ENCODE measurements around the gene PEX10.

The PEX10 gene

DNA sequence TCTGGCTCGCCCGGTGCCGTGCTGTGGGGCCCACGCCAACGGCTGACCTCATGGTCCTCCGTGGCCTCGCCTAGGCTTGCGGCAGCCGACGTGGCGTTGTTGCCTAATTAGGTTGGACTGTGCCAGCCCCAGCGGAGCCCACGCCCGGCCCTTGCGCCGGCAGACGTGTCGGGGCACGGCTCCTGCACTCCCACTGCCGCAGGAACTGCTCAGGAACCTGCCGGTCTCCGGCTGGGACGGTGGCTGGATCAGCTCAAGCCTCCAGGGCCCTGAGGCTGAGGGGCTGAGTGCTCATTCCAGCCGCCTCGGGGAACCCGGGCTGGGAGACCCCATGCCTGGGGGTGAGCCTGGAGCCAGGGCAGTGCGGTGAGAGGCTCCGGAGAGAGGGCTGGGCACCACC lies 16.1 kb upstream of the PEX10 start:
- DNase-seq (ENCODE audit: insufficient read length, low spot score) (no peak), FAIRE-seq (no peak)
- TF ChIP-seq TAF1 (IDR thresholded peaks at IDR 0.05; ENCODE audit: low read depth, low read length) (no peak), POU2F2 (IDR thresholded peaks at IDR 0.05; ENCODE audit: low read depth, low read length) (no peak), POLR2AphosphoS5 (IDR thresholded peaks at IDR 0.05; ENCODE audit: low read depth, low read length) (no peak), PAX5 (IDR thresholded peaks at IDR 0.05; ENCODE audit: insufficient read depth, low read length, severe bottlenecking) (no peak), SPI1 (IDR thresholded peaks at IDR 0.05; ENCODE audit: low read depth, low read length) (no peak), POLR2A (IDR thresholded peaks at IDR 0.05; ENCODE audit: low read depth, low read length) (no peak)

DNA sequence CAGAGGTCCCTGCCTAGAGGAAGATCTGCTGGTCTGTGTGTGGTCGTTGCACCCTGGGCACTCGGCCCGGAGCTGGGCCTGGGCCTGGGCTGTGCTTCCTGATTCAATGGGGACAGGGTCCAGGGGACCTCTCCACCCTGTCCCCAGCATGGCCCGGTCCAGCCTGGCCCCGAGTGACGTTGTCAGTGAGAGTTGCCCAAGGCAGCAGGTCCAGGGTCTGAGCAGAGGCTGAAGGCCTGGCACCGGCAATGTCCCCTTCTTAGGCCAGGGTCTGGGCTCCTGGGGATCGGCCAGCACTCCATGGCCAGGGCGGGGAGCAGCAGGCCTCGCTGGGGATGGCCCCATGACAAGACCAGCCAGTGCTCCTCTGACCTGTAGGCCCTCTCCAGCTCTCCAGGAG lies 15.6 kb upstream of the PEX10 start:
- no peak for FAIRE-seq
- TF ChIP-seq PAX5 (IDR thresholded peaks at IDR 0.05; ENCODE audit: insufficient read depth, low read length, severe bottlenecking): no peak
- no peak for DNase-seq (ENCODE audit: insufficient read length, low spot score)

DNA sequence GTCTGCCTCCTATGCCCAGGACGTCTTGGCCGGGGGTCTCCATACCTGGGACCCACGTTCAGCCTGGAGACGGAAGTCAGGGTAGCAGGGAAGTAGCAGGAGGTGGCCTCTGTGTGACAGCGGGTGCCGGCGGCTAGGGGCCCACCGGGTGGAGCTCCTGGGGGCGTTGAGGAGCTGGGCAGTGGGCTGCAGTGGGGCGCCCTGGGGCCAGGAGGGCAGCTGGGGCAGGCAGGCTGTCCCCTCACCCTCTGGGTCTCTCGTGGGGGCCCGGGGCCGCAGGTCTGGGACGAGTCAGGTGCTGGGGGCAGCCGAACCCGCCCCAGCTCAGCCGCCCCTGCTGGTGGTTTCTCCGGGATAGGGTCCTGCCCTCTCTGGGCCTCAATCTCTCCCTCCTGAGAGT lies 14.7 kb upstream of the PEX10 start:
- TF ChIP-seq TAF1 (IDR thresholded peaks at IDR 0.05; ENCODE audit: low read depth, low read length) (no peak), POU2F2 (IDR thresholded peaks at IDR 0.05; ENCODE audit: low read depth, low read length) (no peak), POLR2AphosphoS5 (IDR thresholded peaks at IDR 0.05; ENCODE audit: low read depth, low read length) (no peak), POLR2A (IDR thresholded peaks at IDR 0.05; ENCODE audit: low read depth, low read length) (no peak), PAX5 (IDR thresholded peaks at IDR 0.05; ENCODE audit: insufficient read depth, low read length, severe bottlenecking) (no peak), SPI1 (IDR thresholded peaks at IDR 0.05; ENCODE audit: low read depth, low read length) (no peak)
- no peak for FAIRE-seq
- no peak for DNase-seq (ENCODE audit: insufficient read length, low spot score)

DNA sequence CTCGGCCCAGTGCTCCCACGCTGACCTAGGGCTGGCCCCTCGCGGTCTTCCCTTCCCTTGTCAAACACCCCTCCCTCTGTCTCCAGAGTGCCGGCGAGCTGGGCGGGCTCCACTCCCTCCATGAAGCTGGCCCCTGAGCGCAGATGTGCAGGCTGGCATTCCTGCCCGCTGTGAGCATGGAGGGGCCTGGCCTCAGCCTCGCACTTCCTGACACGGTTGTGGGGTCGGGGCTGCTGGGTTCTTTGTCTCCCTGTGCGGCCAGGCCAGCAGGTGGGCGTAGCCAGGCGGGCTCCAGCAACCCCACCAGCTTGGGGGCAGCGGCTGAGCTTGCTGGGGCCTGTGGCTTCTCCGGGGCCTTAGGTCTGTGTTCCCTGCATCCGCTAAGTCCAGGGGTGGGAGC lies 14.2 kb upstream of the PEX10 start:
- FAIRE-seq: no peak
- TF ChIP-seq POLR2A (IDR thresholded peaks at IDR 0.05; ENCODE audit: low read depth, low read length) (no peak), SPI1 (IDR thresholded peaks at IDR 0.05; ENCODE audit: low read depth, low read length) (no peak), POU2F2 (IDR thresholded peaks at IDR 0.05; ENCODE audit: low read depth, low read length) (no peak), POLR2AphosphoS5 (IDR thresholded peaks at IDR 0.05; ENCODE audit: low read depth, low read length) (no peak), TAF1 (IDR thresholded peaks at IDR 0.05; ENCODE audit: low read depth, low read length) (no peak), PAX5 (IDR thresholded peaks at IDR 0.05; ENCODE audit: insufficient read depth, low read length, severe bottlenecking) (no peak)
- DNase-seq (ENCODE audit: insufficient read length, low spot score): no peak

DNA sequence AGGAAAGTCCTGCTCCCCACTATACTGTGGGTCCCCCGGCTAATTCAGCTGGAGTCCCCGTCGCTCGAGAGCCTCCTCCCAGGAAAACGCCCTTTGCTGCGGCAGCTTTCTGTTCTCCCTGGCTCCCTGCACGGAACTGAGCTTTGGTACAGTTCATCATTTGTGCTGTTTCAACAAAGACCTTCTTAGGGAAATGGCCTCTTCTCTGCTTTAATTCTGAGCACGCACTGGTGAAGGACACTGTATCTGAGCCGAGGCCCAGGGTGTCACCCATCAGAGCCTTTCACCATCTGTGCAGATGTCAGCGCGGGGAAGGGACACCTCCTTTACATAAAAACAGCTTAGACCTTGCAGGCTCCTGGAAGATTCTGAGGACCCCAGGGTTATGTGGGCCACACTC lies 13.5 kb upstream of the PEX10 start:
- no peak for DNase-seq (ENCODE audit: insufficient read length, low spot score)
- TF ChIP-seq POLR2A (IDR thresholded peaks at IDR 0.05; ENCODE audit: low read depth, low read length) (no peak), POU2F2 (IDR thresholded peaks at IDR 0.05; ENCODE audit: low read depth, low read length) (no peak), SPI1 (IDR thresholded peaks at IDR 0.05; ENCODE audit: low read depth, low read length) (no peak), POLR2AphosphoS5 (IDR thresholded peaks at IDR 0.05; ENCODE audit: low read depth, low read length) (no peak), PAX5 (IDR thresholded peaks at IDR 0.05; ENCODE audit: insufficient read depth, low read length, severe bottlenecking) (no peak), TAF1 (IDR thresholded peaks at IDR 0.05; ENCODE audit: low read depth, low read length) (no peak)
- FAIRE-seq: no peak

DNA sequence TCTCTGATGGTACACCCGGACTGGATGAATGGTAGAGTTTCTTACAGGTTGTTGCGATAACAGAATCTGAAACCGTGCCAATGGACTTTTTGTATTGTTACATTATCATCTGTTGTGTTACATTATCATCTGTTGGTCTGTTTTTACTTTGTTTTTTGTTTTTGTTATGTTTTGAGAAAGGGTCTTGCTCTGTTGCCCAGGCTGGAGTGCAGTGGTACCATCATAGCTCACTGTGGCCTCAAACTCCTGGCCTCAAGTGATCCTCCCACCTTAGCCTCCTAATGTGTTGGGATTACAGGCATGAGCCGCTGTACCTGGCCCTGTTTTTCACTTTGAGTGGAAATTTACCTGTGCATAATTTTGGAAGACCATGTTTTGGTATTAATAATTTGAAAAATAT lies 10.2 kb upstream of the PEX10 start:
- no peak for TF ChIP-seq PAX5 (IDR thresholded peaks at IDR 0.05; ENCODE audit: insufficient read depth, low read length, severe bottlenecking)

DNA sequence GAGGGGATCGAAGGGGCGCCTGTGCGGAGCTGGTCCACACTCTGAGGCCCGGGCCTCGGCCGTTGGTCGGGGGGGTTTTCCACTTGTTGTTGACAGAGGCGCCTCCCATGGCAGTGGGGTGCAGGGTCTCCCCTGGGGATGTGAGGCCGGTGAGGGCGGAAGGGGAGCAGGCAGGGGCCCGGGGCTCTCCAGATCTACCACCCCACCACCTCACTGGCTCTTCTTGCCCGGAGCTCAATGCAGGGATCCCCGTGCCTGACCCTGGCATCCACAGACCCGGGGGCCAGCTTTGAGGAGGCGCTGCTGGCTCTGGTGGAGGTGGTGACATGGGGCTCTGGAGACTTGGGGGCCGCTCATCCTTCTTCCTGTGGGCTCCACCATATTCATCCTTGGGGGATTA lies 7.1 kb upstream of the PEX10 start:
- no peak for FAIRE-seq

More for the DNA sequence above, 10.2 kb upstream of the PEX10 start:
- DNase-seq (ENCODE audit: insufficient read length, low spot score) (no peak), FAIRE-seq (no peak)

DNA sequence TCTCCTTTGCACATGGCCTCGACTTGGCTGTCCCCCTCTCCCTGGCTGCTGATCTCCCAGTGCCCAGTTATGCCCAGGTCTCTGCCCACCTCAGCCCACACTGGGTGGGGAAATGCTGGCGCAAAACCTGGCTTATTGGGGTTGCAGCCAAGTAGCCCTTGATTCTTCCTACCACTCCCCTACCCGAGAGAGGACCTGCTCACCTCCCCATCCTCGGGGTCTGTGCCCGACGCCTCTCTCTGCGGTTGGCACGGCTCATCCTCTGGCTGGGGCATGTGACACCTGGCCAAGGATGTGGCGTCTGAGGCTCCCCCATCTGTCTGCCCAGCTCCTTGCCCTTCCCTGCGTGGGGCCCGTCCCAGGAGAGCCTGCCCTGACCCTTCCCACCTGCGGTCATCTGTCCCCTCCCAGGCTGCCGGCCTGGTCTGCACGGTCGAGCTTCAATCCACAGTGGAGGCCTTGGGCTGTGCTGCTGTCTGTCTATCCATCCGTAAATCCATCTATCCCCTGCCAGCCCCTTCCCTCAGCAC lies 6.5 kb upstream of the PEX10 start:
- DNase-seq (ENCODE audit: insufficient read length, low spot score): no peak
- FAIRE-seq: no peak
- TF ChIP-seq PAX5 (IDR thresholded peaks at IDR 0.05; ENCODE audit: insufficient read depth, low read length, severe bottlenecking) (no peak), POLR2A (IDR thresholded peaks at IDR 0.05; ENCODE audit: low read depth, low read length) (no peak), SPI1 (IDR thresholded peaks at IDR 0.05; ENCODE audit: low read depth, low read length) (no peak), TAF1 (IDR thresholded peaks at IDR 0.05; ENCODE audit: low read depth, low read length) (no peak), POLR2AphosphoS5 (IDR thresholded peaks at IDR 0.05; ENCODE audit: low read depth, low read length) (no peak), POU2F2 (IDR thresholded peaks at IDR 0.05; ENCODE audit: low read depth, low read length) (no peak)

More for the DNA sequence above, 7.1 kb upstream of the PEX10 start:
- no peak for DNase-seq (ENCODE audit: insufficient read length, low spot score)
- TF ChIP-seq SPI1 (IDR thresholded peaks at IDR 0.05; ENCODE audit: low read depth, low read length): no peak
- no peak for TF ChIP-seq PAX5 (IDR thresholded peaks at IDR 0.05; ENCODE audit: insufficient read depth, low read length, severe bottlenecking)
- no peak for TF ChIP-seq POU2F2 (IDR thresholded peaks at IDR 0.05; ENCODE audit: low read depth, low read length)
- TF ChIP-seq POLR2A (IDR thresholded peaks at IDR 0.05; ENCODE audit: low read depth, low read length): no peak
- no peak for TF ChIP-seq TAF1 (IDR thresholded peaks at IDR 0.05; ENCODE audit: low read depth, low read length)
- TF ChIP-seq POLR2AphosphoS5 (IDR thresholded peaks at IDR 0.05; ENCODE audit: low read depth, low read length): no peak

DNA sequence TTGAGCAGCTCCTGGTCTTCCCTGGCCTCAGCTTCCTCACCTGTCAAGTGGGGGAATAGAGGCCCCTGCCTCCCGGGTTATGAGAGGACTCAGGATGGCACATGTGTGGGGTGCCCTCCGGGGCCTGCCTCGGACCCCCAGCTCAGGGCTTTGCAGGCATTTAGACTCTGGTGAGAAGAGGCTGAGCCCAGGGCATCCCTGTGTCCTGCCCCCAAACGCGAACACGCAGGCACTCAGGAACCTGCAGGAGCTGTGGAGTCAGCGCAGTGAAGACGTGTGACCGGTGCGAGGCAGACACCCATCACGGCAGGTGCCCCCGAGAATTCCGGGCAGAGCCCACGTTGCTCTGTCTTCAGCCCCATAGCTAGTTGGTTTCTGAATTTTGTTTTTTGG lies 5.5 kb upstream of the PEX10 start:
- TF ChIP-seq SPI1 (IDR thresholded peaks at IDR 0.05; ENCODE audit: low read depth, low read length) (no peak), POLR2AphosphoS5 (IDR thresholded peaks at IDR 0.05; ENCODE audit: low read depth, low read length) (no peak), POU2F2 (IDR thresholded peaks at IDR 0.05; ENCODE audit: low read depth, low read length) (no peak), POLR2A (IDR thresholded peaks at IDR 0.05; ENCODE audit: low read depth, low read length) (no peak), PAX5 (IDR thresholded peaks at IDR 0.05; ENCODE audit: insufficient read depth, low read length, severe bottlenecking) (no peak), TAF1 (IDR thresholded peaks at IDR 0.05; ENCODE audit: low read depth, low read length) (no peak)
- no peak for DNase-seq (ENCODE audit: insufficient read length, low spot score)
- FAIRE-seq: no peak

DNA sequence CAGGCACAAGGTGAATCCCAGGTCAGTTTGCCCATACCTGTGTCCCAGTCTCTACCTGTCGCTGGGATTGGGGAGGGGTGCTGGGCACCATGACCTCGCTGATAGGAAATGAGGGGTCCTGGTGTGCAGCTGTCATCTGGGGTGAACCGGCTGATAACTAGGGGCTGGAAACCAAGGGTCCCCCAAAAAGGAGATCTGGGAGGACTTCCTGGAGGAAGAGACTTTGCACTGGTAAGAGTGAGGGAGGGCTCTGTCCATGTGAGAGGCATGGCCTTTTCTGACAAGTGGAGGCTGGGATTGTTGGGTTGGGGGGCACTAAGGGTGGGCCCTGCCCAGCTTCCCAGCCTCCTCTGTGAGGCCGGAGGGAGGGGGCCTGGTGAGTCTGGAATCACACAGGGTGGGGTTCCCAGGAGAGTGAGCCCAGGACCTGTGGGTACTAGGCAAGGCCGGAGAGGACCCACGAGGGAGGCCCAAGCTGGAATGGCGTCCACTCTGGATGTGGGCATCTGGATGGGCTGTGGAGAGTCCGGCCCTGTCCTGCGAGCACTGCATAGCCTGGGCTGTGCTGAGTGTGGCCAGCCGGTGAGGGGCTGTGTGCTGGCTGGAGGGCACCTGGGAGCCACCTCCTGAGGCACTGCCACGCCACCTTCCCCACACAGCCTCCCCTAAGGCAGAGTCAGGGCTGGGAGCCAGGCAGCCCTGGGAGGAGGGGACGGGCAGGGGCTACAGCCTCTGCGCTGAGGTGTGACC lies 4.9 kb upstream of the PEX10 start:
- DNase-seq (ENCODE audit: insufficient read length, low spot score) (no peak), FAIRE-seq (no peak)
- TF ChIP-seq SPI1 (IDR thresholded peaks at IDR 0.05; ENCODE audit: low read depth, low read length) (no peak), POU2F2 (IDR thresholded peaks at IDR 0.05; ENCODE audit: low read depth, low read length) (no peak), TAF1 (IDR thresholded peaks at IDR 0.05; ENCODE audit: low read depth, low read length) (no peak), PAX5 (IDR thresholded peaks at IDR 0.05; ENCODE audit: insufficient read depth, low read length, severe bottlenecking) (no peak), POLR2A (IDR thresholded peaks at IDR 0.05; ENCODE audit: low read depth, low read length) (no peak), POLR2AphosphoS5 (IDR thresholded peaks at IDR 0.05; ENCODE audit: low read depth, low read length) (no peak)
